NCI-H510A (cell line): ENCODE data around the gene MSS51.

Source experiments
- DNase-seq: peaks from one replicate; lab custom pipeline; 2025; lab: John Stamatoyannopoulos, UW

The MSS51 gene

DNA sequence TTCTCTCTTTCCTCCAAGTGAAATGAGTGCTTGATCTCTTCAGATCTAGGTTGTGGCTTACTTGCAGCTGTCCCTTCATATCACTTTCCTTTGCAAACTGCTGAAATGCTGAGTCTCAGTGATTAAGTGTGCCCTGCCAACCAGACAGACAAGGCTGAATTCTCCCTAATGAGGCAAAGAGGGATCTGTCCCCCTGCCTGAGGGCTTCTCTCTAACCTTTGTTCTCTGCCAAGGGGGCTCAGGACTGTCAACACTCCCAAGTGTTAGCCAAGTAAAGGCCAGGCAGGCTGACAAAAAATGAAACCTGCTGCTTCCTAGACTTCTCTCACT is at the start of gene MSS51:
Gene MSS51 (minus strand): TSS at position 24 of the 330 bp plus-strand sequence. CDS start 5,277 bp downstream, outside the sequence.
- DNase-seq: no peak

DNA sequence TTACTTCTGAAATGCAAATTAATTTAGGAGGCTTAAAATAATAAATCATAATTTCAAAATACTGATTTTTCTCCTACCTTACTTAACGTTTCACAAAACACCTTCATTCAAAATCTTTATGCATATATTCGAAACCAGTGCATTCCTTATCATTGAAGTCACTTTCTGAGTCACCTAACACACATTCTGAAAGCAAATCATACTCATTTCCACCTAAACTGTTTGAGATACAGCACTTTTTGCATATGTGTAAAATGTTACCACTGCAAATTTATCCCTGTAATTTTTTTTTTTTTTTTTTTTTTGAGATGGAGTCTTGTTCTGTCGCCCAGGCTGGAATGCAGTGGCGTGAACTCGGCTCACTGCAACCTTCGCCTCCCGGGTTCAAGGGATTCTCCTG is 46.8 kb upstream of the MSS51 start:
- no peak for DNase-seq

DNA sequence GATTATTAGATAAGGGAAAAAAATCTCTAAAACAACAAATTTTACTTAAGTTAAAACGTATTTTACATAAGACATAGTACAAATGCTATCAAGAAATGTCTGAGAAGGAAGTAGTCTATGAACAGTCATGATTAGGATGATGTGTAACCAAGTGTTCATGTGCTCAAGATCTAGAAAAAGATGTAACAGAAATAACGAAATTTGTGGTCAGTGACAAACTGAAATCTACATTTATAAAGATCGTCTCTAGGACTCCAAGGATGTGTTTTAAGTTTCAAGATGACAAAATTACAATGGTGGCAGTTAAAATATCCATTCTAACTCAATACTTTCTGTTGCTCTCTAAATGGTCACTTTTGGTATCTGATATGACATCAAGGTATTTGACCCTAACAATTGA is 45.3 kb upstream of the MSS51 start:
- DNase-seq: no peak

DNA sequence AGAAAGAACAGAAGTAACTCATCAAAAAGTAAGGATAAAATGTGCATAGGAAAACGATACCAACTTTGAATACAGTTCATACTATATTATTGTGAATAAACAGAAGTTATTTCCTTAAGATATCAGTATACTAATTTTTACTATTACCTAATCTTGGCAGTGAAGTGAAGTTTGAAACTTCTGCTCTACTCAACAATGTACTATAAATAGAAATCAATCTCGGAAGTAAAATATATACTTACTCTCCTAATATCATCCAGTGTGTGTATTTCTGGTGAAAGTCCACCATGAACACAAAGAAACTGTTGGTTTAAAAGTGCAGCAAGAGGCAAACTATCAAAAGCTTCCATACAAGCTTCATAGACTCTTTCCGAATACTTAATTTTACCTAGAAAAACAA is 37.9 kb upstream of the MSS51 start:
- no peak for DNase-seq

DNA sequence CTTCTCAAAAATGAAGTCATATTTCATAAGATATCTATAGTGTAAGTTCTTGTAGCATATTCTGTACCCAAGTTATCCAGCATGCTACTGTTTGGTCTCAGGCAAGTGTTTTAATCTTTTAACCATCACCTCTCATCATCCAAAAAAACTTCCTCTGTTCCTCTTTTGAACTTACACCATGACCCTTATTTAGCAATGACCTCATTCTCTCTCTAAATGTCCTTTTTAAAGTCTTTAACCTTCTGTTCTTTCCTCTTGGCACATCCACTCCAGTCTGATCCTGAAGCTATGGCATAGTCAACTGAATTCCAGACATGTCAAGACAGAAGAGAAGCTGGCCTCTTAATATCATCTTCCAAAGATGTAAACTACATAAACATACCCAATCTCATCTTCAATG is 36.2 kb upstream of the MSS51 start:
- no peak for DNase-seq

DNA sequence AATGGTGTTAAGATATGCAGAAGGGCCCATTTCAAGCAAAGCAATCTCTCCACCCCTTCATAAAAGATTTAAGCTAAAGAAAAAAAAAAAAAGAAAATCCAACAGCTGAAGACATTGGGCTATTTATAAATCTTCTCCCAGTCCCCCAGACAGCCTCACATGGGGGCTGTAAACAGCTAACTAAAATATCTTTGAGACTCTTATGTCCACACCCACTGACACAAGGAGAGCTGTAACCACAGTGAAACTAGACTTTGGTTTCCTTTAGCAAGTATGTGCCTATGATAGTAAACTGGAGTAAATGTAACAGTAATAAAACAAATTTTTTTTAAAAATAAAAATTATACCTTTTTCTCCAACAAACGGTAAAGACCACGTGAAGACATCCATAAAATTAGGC is 33.8 kb upstream of the MSS51 start:
- no peak for DNase-seq

DNA sequence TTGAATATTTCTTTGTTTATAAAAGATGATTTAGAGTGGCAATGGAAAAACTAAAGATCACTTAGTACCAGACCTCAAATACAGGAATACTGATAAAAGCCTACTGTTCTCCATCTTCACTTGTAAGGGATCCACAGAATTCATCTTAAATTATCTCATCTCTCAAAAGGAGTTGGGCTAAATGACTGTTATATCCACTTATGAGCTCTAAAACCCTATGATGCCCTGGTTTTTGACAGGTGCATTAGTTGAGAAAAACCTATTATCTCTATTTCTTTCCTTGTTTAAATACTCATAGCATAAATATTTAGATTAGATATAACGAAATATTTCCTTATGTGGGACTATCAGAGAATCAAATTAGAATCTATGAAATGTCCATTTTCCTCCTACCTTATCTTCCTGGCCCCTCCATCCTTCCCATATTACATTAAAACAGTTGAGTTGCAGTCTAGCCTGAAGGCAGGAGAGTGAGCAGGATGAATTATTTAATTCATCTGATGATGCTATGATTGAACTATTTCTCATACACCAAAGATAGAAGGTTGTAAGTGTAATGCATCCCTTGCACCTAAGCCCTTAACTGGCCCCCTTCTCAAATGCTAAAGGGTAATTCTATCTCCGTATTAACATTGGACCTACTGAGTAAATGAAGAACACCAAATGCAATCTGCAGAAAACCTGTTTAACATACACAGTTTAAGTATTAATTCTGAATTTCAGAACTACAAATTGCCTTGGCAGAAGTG is 32.8 kb upstream of the MSS51 start:
- DNase-seq: no peak

DNA sequence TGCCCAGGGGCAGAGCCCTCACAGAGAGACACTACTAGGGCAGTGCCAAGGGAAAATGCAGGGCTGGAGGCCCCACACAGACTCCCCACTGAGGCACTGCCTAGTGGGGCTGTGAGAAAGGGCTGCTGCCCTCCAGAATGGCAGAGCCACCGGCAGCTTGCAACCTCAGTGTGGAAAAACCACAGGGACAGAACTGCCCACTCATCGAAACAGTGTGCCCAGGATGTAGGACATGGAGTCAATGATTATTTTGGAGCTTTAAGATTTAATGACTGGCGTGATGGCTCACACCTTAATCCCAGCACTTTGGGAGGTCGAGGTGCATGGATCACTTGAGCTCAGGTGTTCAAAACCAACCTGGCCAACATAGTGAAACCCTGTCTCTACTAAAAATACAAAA is 27.5 kb upstream of the MSS51 start:
- DNase-seq: no peak

DNA sequence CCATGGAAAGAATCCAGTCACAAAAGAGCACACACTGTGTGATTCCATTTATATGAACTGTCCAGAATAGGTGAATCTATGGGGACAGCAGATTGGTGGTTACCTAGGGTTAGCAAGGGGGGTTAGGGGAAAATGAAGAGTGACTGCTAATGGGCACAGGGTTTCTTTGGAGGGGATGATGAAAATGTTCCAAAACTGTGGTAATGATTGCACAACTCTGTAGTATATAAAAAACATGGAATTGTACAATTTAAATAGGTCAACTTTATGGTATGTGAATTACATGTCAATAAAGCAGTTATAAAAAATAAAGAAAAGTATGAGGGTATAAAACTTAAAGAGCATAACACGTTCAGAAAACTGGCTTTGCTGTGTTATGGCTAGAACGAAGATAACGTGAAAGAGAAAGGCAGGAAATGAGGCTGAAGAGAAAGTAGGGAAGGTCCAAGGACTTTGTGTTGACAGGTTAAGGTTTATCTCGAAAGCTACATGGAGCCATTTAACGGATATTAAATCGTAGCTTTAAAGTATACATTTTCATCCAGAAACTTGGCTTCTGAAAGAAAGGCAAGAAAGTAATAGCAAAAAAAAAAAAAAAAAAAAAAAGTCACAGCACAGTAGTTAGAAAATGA is 26.4 kb upstream of the MSS51 start:
- DNase-seq: no peak

DNA sequence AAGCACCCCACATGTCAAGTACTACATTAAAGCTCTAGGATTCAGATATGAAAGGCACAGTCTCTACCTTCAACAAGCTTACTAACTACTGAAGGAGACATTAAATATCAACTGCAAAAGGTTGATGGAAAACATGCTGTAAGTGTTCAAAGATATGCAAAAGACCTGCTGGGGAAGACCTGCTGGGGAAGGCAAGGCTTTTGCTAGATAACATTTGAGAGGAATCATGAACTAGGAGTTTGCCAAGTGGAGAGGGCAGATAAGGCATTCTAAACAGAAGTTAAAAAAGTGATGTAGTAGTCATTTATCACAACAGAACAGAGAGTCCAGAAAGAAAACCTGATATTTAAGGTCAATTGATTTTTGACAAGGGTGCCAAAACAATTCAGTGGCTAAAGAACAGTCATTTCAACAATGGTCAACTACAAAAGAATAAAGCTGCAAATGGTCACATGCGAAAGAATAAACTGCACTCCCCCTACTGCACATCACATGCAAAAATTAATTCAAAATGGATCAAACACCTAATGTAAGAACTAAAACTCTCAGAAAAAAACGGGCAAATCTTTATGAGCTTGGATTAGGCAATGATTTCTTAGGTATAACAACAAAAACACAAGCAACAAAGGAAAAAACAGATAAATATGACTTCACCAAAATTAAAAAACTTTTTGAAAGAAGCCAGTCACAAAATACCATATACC is 23.0 kb upstream of the MSS51 start:
- no peak for DNase-seq

DNA sequence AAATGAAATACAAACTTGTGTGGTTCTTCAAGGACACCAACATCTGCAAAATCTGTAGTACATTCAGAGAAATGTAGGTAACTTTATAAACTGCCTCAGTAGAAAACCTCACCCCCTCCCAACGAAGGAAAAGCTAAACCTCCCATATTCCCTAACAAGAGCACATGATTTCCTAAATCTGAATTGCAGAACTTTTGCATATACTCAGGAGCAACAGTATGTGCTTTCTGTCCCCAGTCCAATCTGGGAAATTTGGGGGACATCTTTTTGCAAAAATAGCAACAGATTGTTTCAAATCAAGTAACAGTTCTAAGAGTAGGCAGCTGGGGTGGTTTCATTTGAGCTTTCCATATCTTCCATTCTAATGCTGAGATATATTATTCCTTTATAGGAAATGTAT is 15.8 kb upstream of the MSS51 start:
- DNase-seq: no peak

DNA sequence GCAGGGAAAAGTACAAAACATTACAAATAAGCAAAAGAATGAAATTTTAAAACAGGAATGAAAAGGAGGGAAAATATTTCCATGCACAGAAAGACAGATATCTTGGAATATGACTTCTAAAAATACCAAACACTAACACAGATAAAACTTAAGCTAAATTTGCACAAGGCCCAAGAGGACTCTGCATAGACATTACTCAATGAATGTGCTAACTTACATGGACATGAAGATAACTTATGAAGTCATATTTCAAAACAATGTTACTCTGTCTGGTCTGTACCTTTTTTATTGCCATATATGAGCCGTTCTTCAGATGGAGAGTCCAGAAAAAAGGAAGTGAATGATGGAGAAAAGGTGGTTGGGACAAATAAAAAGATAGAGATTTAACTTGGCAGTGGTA is 15.0 kb upstream of the MSS51 start:
- DNase-seq: no peak

DNA sequence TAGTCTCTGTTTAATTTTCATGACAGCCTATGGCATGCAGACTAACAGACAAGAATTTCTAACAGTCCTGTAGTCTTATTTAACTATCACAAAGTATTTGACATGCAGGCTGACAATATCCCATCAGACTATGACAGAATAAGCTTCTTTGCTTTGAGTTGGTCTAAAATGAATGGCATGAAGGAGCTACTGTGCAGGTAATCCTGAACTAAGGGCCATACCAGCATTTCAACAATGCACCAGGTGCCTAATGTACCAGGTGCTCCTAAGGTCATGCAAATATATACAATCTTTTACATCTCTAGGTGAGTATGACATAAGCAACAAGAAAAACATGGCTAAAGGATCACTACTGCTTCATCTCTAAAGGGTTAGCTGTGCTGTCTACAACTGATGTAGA is 13.6 kb upstream of the MSS51 start:
- DNase-seq: no peak

DNA sequence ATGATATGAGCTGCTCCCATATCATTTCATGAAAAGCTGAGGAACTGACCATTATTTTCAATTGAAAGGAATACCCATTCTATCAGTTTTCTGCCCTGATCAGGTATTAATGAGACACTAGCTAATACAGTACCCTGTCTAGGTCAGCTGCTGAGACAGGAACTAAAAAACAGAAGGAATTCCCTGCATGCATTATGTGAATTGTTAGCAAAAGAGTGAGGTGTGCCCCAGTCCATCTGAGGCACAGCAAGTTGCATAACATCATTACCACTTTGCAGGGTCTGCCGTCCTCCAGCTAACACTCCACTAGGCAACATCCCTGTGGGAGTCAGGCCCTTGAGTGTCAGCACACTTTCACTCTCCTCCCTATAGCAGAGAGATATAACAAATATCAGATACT is 11.1 kb upstream of the MSS51 start:
- DNase-seq: no peak

DNA sequence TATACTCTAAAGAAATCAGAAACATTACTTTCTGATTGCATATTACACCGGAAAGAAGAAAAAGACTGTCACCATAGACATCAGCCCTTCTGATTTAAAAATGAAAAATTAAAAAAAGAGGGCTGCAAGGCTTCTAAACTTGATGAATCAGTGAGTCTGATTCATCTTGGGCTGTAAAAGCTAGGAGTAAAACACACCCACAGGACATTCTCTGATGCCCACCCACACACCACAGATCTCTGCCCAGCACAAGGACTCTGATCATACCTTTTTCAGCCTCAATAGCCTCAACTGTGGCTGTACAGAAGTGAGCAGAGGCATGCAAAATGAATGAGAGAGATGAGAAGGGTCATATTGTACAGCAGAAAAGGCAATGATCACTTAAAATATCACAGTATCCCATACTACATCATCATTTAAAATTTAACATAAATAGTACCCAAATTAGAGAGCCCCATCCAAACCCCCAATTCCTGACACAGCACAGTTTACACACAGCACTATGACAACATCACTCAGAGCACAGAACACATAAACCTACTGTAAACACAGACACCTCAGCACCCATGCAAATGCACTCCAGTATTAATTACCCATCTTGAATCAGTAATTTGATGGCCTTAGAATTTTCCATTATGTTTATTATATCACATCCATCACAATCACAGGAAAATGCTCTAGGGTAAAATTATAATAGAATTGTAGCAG is 6.4 kb upstream of the MSS51 start:
- no peak for DNase-seq

DNA sequence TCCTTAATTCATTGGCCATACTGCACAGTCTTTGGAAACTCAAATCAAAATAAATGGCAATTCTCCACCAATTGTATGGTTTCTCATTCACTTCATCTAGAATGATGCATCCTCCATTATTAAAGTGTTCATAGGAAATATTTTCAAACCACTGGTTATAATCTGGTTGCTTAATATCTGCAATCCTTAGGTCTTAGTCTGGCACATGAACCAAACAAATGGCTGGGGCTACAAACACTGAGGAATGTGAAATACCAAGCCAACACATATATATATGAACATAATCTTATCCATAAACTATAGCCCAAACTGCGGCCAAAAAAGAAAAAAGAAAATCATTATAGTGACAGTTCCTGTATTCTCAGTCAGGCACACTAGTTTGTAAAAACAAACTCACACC is 5.7 kb upstream of the MSS51 start:
- DNase-seq: no peak

DNA sequence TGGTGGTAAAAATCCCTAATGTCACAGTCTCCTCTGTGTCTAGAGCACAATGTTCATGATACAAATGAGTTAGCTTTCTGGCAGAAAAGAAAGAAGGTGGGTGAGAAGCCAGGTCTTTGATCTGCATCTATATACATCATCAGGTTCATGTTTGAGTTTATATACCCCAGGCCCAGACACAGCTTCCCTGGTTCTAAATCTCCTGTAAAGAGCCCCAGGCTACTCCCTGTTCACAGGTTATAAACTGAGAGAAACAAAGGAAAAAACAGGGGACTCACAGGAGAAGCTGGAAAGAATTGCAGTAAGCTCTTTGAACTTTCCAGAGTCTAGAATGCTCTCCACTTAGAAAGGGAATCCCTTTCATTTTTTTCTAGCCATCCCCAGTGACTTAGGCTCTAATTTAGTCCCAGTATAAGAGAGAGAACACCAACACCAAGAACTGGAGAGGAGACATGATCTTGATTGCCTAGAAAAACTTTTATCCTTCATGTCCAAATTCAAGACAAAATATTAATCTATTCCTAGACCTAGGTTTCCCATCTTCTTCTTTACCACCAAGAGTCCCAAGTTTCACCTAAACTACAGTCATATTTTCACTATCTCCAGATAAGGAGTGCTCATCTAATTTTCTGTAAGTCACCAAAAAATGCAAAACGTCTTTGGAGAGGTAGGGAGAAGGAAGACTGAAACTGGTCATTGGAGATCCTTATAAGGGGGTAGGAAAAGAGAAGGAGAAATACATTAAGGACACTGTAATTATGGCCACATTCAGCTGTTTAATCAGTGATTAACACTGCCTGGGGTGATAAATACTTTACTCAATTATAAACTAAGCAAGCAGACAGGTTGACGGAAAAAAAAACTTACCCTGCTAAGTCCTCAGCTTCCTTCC is 469 bp downstream of the MSS51 start:
- DNase-seq: no peak

DNA sequence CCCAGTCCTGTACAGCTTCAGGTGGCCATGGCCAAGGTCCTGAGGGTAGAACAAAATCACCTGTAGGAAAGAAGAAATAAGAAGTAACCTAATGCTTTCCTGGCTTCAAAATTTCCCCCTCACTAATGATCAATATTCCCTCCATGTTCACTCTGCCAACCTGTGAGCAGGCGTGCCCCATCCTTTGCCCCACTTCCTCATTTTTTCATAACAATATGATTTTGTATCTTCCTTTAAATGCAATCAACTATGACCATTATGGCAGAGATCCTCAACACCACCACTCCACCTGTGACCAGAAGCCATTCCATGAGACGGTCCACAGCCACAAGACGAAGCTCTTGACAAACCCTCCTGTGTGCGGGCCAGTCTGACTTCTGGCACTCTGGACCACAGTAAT is 7.0 kb downstream of the MSS51 start:
- DNase-seq: no peak

DNA sequence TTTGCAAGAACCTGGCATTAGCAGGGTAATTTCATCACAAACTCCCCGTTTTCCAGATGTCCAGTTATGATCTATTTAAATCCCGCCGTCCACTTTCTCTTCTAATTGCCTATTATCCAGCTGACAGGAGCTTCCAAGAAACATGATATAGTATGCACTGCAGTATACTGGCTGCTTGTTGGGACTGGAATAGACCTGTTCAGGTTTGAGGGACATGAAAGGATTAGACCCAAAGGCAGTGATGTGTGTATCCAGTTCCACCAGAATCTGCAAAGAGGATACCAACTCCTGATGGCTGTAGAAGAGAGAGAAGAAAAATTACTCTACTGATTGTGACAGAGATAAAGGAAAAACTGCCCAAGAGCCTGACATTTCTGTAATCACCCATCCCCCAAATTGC is 8.9 kb downstream of the MSS51 start:
- DNase-seq: no peak

DNA sequence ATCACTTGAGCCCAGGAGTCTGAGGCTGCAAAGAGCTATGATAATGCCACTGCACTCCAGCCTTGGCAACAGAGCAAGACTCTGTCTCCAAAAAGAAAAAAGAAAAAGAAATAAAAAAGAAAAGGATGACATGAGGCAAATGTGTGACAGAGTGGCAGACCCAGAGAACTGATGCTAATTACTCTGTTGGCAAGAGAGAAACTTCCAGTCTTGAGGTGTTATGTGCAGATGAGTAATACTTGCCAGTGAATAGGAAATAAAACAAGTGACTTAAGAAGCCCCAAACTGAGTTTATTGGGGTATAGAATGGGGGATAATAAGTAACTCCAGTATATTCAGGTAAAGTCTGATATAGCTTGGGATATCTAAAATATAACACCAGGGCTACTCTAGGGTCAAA is 10.1 kb downstream of the MSS51 start:
- no peak for DNase-seq

DNA sequence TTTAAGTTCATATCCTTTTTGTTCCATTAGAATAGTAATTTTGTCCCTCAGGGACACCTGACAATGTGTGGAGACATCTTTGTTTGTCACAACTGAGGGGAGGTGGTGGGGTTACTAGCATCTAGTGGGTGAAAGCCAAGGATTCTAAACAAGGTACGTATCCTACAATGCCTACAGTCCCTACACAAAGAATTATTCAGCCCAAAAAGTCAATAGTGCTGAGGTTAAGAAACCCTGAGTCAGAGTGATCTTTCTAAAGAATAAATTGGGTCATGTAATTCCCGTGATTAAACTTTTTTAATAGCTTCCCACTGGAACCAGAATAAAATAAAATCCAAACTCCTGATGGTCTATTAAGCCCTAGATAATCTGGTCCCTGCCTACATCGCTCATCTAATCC is 16.8 kb downstream of the MSS51 start:
- DNase-seq: no peak
